H1 (cell line): ENCODE results near the gene DYNC1H1. TPM values are rescaled to one million over a fixed set of nuclear protein-coding genes. Genes with fewer than 3 reads are reported as not detected.

Experiments used
- CTCF ChIA-PET: fragments of 300-600 bp; sonication (Branson Sonifier 250); formaldehyde crosslinking; loops from one replicate; lab custom pipeline; 2021; ENCODE audit not compliant: partially characterized antibody; lab: Charles Lee
- POLR2A ChIA-PET: fragments of 300-600 bp; sonication (Branson Sonifier 250); formaldehyde crosslinking; loops from one replicate; lab custom pipeline; 2021; ENCODE audit warnings: inconsistent platforms; ENCODE audit not compliant: partially characterized antibody; lab: Charles Lee
- DNase-seq, 2 experiments: peaks; one replicate each; pipeline versions ENCODE4 v3.0.0 to v3.0.0-alpha.2; 2010 to 2022; ENCODE audit warnings: low spot score in 2 of 2, low read depth in 1 of 2, mixed read lengths in 1 of 2
- FAIRE-seq: peaks from 2 replicates; lab custom pipeline; 2011; peaks lifted over from hg19 to GRCh38; lab: Jason Lieb, UNC
- H2AFZ ChIP-seq: 2 replicates; pipeline ENCODE4 v1.8.1; 2012; ENCODE audit warnings: low read length, inconsistent platforms
- H2AK5ac ChIP-seq: 2 replicates; pipeline ENCODE4 v1.6.1; 2013; ENCODE audit warnings: low read depth, low read length
- H2BK120ac ChIP-seq: replicated peaks from 2 replicates; pipeline ENCODE3; 2013; ENCODE audit warnings: low read depth, low read length, inconsistent platforms
- H2BK12ac ChIP-seq: 2 replicates; pipeline ENCODE4 v1.6.1; 2013; ENCODE audit warnings: low read depth, low read length
- H2BK15ac ChIP-seq: 2 replicates; pipeline ENCODE4 v1.6.1; 2013; ENCODE audit warnings: low read length
- H2BK20ac ChIP-seq: 2 replicates; pipeline ENCODE4 v1.6.1; 2013; ENCODE audit warnings: low read length
- H2BK5ac ChIP-seq: 2 replicates; pipeline ENCODE4 v1.6.1; 2013; ENCODE audit warnings: low read depth, low read length
- H3K14ac ChIP-seq: 2 replicates; pipeline ENCODE4 v1.6.1; 2013; ENCODE audit warnings: inconsistent platforms; ENCODE audit not compliant: insufficient read length
- H3K18ac ChIP-seq: 2 replicates; pipeline ENCODE4 v1.6.1; 2013; ENCODE audit warnings: low read length; ENCODE audit errors: extremely low read depth
- H3K23ac ChIP-seq: 2 replicates; pipeline ENCODE4 v1.6.1; 2013; ENCODE audit warnings: inconsistent platforms; ENCODE audit not compliant: insufficient read length
- H3K23me2 ChIP-seq: 2 replicates; pipeline ENCODE4 v1.6.1; 2013; ENCODE audit warnings: low read depth, low read length
- H3K27ac ChIP-seq: 2 replicates; pipeline ENCODE4 v1.6.1; 2011; ENCODE audit warnings: low read depth, low read length, inconsistent platforms
- H3K27me3 ChIP-seq, 4 experiments: replicated peaks in 1 of 4; 1 replicate in 1 of 4; 2 replicates in 3 of 4; pipeline versions ENCODE4 v1.6.1 to v1.8.1; 2011 to 2013; ENCODE audit warnings: low read length in 3 of 4, mild to moderate bottlenecking in 3 of 4, inconsistent platforms in 2 of 4, mixed read lengths in 2 of 4, moderate library complexity in 1 of 4; ENCODE audit not compliant: control insufficient read depth in 3 of 4, insufficient read depth in 3 of 4; ENCODE audit errors: extremely low read depth in 1 of 4
- H3K36me3 ChIP-seq, 4 experiments: 2 replicates each; pipeline versions ENCODE4 v1.6.1 to v1.8.1; 2011 to 2013; ENCODE audit warnings: mild to moderate bottlenecking in 4 of 4, low read length in 3 of 4, moderate library complexity in 2 of 4, control low read depth in 1 of 4, inconsistent platforms in 1 of 4; ENCODE audit not compliant: insufficient read depth in 4 of 4, control insufficient read depth in 2 of 4
- H3K4ac ChIP-seq: replicated peaks from 2 replicates; pipeline ENCODE3; 2013; ENCODE audit warnings: low read length, low read depth, mixed read lengths, inconsistent platforms; ENCODE audit not compliant: insufficient read length
- H3K4me1 ChIP-seq, 4 experiments: replicated peaks in 1 of 4; 1 replicate in 1 of 4; 2 replicates in 3 of 4; pipeline versions ENCODE4 v1.6.1 to v1.8.1; 2011 to 2013; ENCODE audit warnings: low read length in 3 of 4, inconsistent platforms in 2 of 4, mixed read lengths in 1 of 4; ENCODE audit not compliant: insufficient read depth in 4 of 4, control insufficient read depth in 3 of 4
- H3K4me2 ChIP-seq, 2 experiments: 2 replicates each; pipeline versions ENCODE4 v1.6.1 to v1.8.1; 2011 to 2013; ENCODE audit warnings: low read depth in 2 of 2, low read length in 2 of 2, control low read depth in 1 of 2, inconsistent platforms in 1 of 2, mild to moderate bottlenecking in 1 of 2; ENCODE audit not compliant: insufficient read depth in 1 of 2
- H3K4me3 ChIP-seq, 4 experiments: fragments of 200-600, 300-600 bp in 1 of 4; sonication (generic), shearing (Covaris generic), sonication (Bioruptor Twin) in 1 of 4; 2 replicates each; pipeline versions ENCODE4 v1.5.1 to v1.8.1; 2011 to 2016; ENCODE audit warnings: low read length in 4 of 4, low read depth in 3 of 4, control low read depth in 2 of 4, inconsistent platforms in 2 of 4, mild to moderate bottlenecking in 2 of 4, mixed read lengths in 1 of 4, moderate library complexity in 1 of 4; ENCODE audit not compliant: insufficient read depth in 2 of 4; ENCODE audit errors: extremely low read depth in 1 of 4
- H3K56ac ChIP-seq: replicated peaks from 2 replicates; pipeline ENCODE3; 2013; ENCODE audit warnings: low read depth, mild to moderate bottlenecking, mixed read lengths, low read length, inconsistent platforms; ENCODE audit not compliant: insufficient read length
- H3K79me1 ChIP-seq: 2 replicates; pipeline ENCODE4 v1.6.1; 2013; ENCODE audit warnings: low read depth, low read length, control low read depth
- H3K79me2 ChIP-seq, 2 experiments: 2 replicates each; pipeline versions ENCODE4 v1.6.1 to v1.8.1; 2012 to 2013; ENCODE audit warnings: low read length in 2 of 2, mild to moderate bottlenecking in 2 of 2, inconsistent platforms in 1 of 2; ENCODE audit not compliant: insufficient read depth in 2 of 2, control insufficient read depth in 1 of 2
- H3K9ac ChIP-seq, 4 experiments: replicated peaks in 1 of 4; 1 replicate in 1 of 4; 2 replicates in 3 of 4; pipeline versions ENCODE4 v1.6.1 to v1.8.1; 2011 to 2013; ENCODE audit warnings: low read depth in 3 of 4, low read length in 3 of 4, control low read depth in 2 of 4, mild to moderate bottlenecking in 2 of 4, moderate library complexity in 2 of 4, inconsistent platforms in 1 of 4; ENCODE audit errors: extremely low read depth in 1 of 4
- H3K9me3 ChIP-seq, 2 experiments: 2 replicates each; pipeline versions ENCODE4 v1.6.1 to v1.8.1; 2012 to 2013; ENCODE audit warnings: mild to moderate bottlenecking in 2 of 2, moderate library complexity in 2 of 2, control low read depth in 1 of 2, inconsistent platforms in 1 of 2, low read depth in 1 of 2, low read length in 1 of 2, mixed read lengths in 1 of 2; ENCODE audit not compliant: insufficient read depth in 2 of 2
- H4K20me1 ChIP-seq, 2 experiments: replicated peaks in 1 of 2; 2 replicates each; pipeline versions ENCODE3 to v1.8.1; 2011 to 2013; ENCODE audit warnings: inconsistent platforms in 2 of 2, low read length in 2 of 2, mild to moderate bottlenecking in 1 of 2; ENCODE audit not compliant: insufficient read depth in 2 of 2, control insufficient read depth in 1 of 2
- H4K5ac ChIP-seq: 2 replicates; pipeline ENCODE4 v1.6.1; 2013; ENCODE audit warnings: low read length, low read depth, mixed read lengths, inconsistent platforms; ENCODE audit not compliant: insufficient read length
- H4K8ac ChIP-seq: 2 replicates; pipeline ENCODE4 v1.8.0; 2013; ENCODE audit warnings: mild to moderate bottlenecking, moderate library complexity, low read length, inconsistent platforms; ENCODE audit not compliant: insufficient read depth; ENCODE audit errors: extremely low read depth
- H4K91ac ChIP-seq: replicated peaks from 2 replicates; pipeline ENCODE3; 2013; ENCODE audit warnings: low read length, mixed read lengths, inconsistent platforms; ENCODE audit not compliant: insufficient read length
- ATF2 ChIP-seq: IDR thresholded peaks from 2 replicates; pipeline ENCODE4 v1.6.1; 2012; ENCODE audit warnings: low read length, inconsistent platforms
- CEBPB ChIP-seq: IDR thresholded peaks from 2 replicates; pipeline ENCODE4 v1.6.1; 2012; ENCODE audit warnings: low read depth, low read length
- FOSL1 ChIP-seq: IDR thresholded peaks from 2 replicates; pipeline ENCODE4 v1.6.1; 2011; ENCODE audit warnings: mild to moderate bottlenecking, low read depth, low read length, moderate library complexity; ENCODE audit not compliant: insufficient read depth
- KDM1A ChIP-seq: fragments of 200-600, 300-600 bp; sonication (generic); IDR thresholded peaks from 2 replicates; pipeline ENCODE4 v1.7.1; 2016; ENCODE audit warnings: mild to moderate bottlenecking, low read length, borderline replicate concordance
- WGBS, 2 experiments: shearing (Covaris generic) in 1 of 2; methylation state at CpG; one replicate each; pipeline versions ENCODE4 v1.1.6 to v1.1.7; 2013 to 2015; ENCODE audit warnings: low lambda C conversion rate in 2 of 2, mixed read lengths in 2 of 2, inconsistent platforms in 1 of 2, low coverage in 1 of 2, missing lambda C conversion rate in 1 of 2; ENCODE audit not compliant: insufficient replicate concordance in 2 of 2, insufficient coverage in 1 of 2, insufficient read length in 1 of 2; ENCODE audit errors: extremely low coverage in 1 of 2, missing lambda C conversion rate in 1 of 2; 5-methylcytosine and 5-hydroxymethylcytosine counted together
- polyA plus RNA-seq, 7 experiments: library from polyadenylated mRNA; depleted of rRNA in 3 of 7; stranded (reverse) in 5 of 7; unstranded in 2 of 7; fragments of >200 nt in 5 of 7; fragments of 200-250 nt in 2 of 7; gene quantifications; 1 replicate in 5 of 7; 2 replicates in 1 of 7; 4 replicates in 1 of 7; pipeline versions ENCODE4 v1.2.1 to v1.2.3, GENCODE V29; 2011 to 2013; ENCODE audit warnings: missing spikeins in 2 of 7, mixed read lengths in 2 of 7
- total RNA-seq: library from RNA; stranded (reverse); fragmentation: NEBNext Ultra II Directional; extraction: Animal tissue kit (Norgen Biotek cat#: 25700); gene quantifications from 2 replicates; pipeline ENCODE4 v1.2.1, GENCODE V29; 2021

The DYNC1H1 gene
- total and polyA plus RNA-seq, 2 of the 8 experiments (the other 6 are each of a cell fraction or from before 2014, with no cell fraction given) = 238 to 387 TPM

GRCh38 chr14:102105369-102105768 is 141.0 kb downstream of the DYNC1H1 start:
- peak overlapping the region; percentile 24; the same call in 1 of the 2 replicates for H3K18ac ChIP-seq
- H4K8ac ChIP-seq = no peak overlapping the region
- peak overlapping the region; percentile 84 for H3K4ac ChIP-seq
- H3K79me2 ChIP-seq = no peaks in the 10 kb centered on the region
- peak overlapping the region; percentile 31 for H2BK120ac ChIP-seq
- TF ChIP-seq KDM1A (no peak), FOSL1 (no peak), ATF2 (no peak), CEBPB (no peak)
- 0 out of 2 replicates have a peak overlapping the region, but pooled peaks have one; percentile 60 for H2AK5ac ChIP-seq
- no peak overlapping the region for H4K5ac ChIP-seq
- peak overlapping the region; percentile 13; the same call in 1 of the 2 replicates for H2AFZ ChIP-seq
- no peak overlapping the region for H3K14ac ChIP-seq
- 0 out of 2 replicates have a peak overlapping the region, but pooled peaks have one; percentile 8 for H2BK15ac ChIP-seq
- H3K4me3 ChIP-seq = no peak overlapping the region
- peaks cover 0 to 2% (median 0%) of the 10 kb centered on the region in 4 experiments; a peak in 1 of 7 replicates for H3K4me1 ChIP-seq
- DNase-seq (no peak), FAIRE-seq (no peak)
- no peak overlapping the region for H3K27ac ChIP-seq
- CTCF ChIA-PET = interaction anchor here (1.2 to 3.3 kb wide), 4 partner anchors 8 to 47 kb away, joined by 3 to 34 read pairs (median 4); no protein-coding TSS in a partner anchor
- no peak overlapping the region for H2BK20ac ChIP-seq
- no peaks in the 10 kb centered on the region for H3K36me3 ChIP-seq
- H2BK5ac ChIP-seq = peak overlapping the region; percentile 56; the same call in 1 of the 2 replicates
- peaks cover 0 to under 1% of the 10 kb centered on the region in 2 experiments; a peak in 1 of 4 replicates for H3K9me3 ChIP-seq
- no peak overlapping the region for H3K56ac ChIP-seq
- H3K4me2 ChIP-seq = no peak overlapping the region
- H4K91ac ChIP-seq = peak overlapping the region; percentile 55
- H3K79me1 ChIP-seq = no peaks in the 10 kb centered on the region
- H3K23ac ChIP-seq = no peak overlapping the region
- H2BK12ac ChIP-seq = peak overlapping the region; percentile 95; the same call in 1 of the 2 replicates
- H3K9ac ChIP-seq = no peak overlapping the region
- no peaks in the 10 kb centered on the region for H4K20me1 ChIP-seq
- H3K27me3 ChIP-seq = no peaks in the 10 kb centered on the region
- 89% methylated on average over 4 of the region's 4 CpGs; no CpG with 5 or more reads in 1 of the 2 experiments for WGBS, 2 experiments
- POLR2A ChIA-PET = interaction anchor here (0.7 kb wide), 1 partner anchor 26 kb away, joined by 5 read pairs; no protein-coding TSS in a partner anchor
- no peaks in the 10 kb centered on the region for H3K23me2 ChIP-seq
